ENCODE measurements around the gene RABL2A.
"Not testable (repeated sequence)": the region's sequence is repeated elsewhere in the genome, so short reads cannot be mapped to it uniquely, and the experiment has no call there.

- TF ChIP-seq, protein P1, sequence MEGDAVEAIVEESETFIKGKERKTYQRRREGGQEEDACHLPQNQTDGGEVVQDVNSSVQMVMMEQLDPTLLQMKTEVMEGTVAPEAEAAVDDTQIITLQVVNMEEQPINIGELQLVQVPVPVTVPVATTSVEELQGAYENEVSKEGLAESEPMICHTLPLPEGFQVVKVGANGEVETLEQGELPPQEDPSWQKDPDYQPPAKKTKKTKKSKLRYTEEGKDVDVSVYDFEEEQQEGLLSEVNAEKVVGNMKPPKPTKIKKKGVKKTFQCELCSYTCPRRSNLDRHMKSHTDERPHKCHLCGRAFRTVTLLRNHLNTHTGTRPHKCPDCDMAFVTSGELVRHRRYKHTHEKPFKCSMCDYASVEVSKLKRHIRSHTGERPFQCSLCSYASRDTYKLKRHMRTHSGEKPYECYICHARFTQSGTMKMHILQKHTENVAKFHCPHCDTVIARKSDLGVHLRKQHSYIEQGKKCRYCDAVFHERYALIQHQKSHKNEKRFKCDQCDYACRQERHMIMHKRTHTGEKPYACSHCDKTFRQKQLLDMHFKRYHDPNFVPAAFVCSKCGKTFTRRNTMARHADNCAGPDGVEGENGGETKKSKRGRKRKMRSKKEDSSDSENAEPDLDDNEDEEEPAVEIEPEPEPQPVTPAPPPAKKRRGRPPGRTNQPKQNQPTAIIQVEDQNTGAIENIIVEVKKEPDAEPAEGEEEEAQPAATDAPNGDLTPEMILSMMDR (optimal IDR thresholded peaks at IDR 0.05 in 1 of 3, IDR thresholded peaks at IDR 0.05 in 1 of 3, conservative IDR thresholded peaks at IDR 0.05 in 1 of 3; ENCODE audit: extremely low read depth in 1 of 3, insufficient read depth in 2 of 3, low read length in 3 of 3): peak; percentile 47 to 99 (median 85)
- TF ChIP-seq EZH2 (IDR thresholded peaks at IDR 0.05; ENCODE audit: low read length): not testable (repeated sequence)
Measured at GRCh38 chr2:113604085-113604477, 23.0 kb upstream of the RABL2A start.
